GM18861 (cell line): ENCODE measurements around the gene SNRNP48.

Experiments
- ATAC-seq: cut with Tn5 transposase; IDR thresholded peaks from one replicate; pipeline ENCODE4 v1.9.1; 2021; ENCODE audit not compliant: unreplicated experiment

SNRNP48 gene

DNA sequence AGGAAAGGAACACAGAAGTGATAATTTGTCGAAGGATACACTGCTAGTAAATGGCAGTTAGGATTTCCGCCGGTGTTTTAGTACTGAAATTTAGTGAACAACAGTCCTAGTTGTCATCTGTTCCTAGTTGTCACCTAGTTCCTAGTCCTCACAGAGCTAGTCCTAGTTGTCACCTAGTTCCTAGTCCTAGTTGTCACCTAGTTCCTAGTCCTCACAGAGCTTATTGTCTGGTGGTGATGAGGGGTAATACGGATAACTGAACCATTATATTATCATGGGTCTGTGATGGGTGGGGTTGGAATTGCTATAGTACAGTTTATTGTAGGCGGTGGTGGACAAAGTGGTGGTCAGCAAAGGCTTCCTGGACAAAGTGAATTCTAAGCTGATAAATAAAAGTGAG lies 1.8 kb downstream of the SNRNP48 start:
- ATAC-seq, result no peak

DNA sequence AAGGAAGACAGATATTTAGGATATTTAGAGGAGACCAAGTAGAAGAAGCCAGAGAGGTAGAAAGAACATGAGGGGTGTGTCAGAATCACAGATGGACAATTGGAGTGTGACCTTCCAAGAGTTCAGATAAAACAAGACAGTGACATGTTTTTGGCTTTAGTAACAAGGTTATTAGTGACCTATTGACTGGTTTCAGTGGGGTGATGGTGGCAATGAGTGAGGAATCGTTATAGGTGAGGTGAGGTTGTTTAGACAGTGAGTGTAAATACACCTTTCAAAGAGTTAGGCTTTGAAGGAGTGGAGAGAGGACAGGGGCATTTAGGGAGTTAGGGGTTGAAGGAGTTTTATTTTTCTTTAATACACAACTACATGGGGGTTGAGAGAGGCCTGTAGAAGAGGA lies 3.2 kb downstream of the SNRNP48 start:
- ATAC-seq, result no peak

GRCh38 chr6:7594579-7595125 lies 4.7 kb downstream of the SNRNP48 start:
- ATAC-seq, result no peak

DNA sequence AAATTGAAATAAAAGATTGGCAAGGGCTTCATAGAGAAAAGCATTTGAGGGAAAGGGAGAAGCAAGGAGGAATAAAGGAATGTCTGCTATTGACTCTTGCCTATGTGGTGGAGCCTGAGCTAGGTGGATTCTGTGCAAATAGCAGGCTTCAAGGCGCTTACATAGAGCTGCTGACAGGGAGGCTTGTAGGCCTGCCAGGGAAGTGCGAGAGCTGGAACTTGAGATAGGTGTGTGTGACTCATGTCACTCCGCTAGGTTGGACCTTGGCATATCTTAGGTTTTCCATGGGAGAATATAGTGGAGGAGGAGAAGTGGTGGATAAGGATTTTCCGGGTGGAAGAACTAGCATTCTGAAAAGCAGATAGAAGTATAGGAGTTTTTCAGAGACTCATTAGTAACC lies 14.0 kb downstream of the SNRNP48 start:
- ATAC-seq, result no peak

DNA sequence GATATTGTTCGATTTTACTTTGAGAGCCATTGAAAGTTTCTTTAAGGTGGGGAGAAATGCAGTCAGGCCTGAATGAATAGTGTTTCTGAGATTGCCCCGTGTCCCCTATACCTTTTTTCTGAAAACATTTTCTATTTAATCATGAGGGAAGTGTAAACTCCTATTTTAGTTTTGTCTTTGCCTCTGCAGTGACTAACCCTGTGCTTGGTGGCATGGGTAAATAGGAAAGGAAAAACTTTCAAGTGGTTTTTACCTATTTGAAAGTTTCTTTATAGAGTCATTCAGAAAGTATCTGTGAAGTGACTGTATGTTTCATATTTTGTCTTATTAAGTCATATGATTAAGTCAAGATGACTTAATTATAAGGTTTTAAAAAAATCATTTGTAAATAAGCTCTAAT lies 14.5 kb downstream of the SNRNP48 start:
- no peak for ATAC-seq

DNA sequence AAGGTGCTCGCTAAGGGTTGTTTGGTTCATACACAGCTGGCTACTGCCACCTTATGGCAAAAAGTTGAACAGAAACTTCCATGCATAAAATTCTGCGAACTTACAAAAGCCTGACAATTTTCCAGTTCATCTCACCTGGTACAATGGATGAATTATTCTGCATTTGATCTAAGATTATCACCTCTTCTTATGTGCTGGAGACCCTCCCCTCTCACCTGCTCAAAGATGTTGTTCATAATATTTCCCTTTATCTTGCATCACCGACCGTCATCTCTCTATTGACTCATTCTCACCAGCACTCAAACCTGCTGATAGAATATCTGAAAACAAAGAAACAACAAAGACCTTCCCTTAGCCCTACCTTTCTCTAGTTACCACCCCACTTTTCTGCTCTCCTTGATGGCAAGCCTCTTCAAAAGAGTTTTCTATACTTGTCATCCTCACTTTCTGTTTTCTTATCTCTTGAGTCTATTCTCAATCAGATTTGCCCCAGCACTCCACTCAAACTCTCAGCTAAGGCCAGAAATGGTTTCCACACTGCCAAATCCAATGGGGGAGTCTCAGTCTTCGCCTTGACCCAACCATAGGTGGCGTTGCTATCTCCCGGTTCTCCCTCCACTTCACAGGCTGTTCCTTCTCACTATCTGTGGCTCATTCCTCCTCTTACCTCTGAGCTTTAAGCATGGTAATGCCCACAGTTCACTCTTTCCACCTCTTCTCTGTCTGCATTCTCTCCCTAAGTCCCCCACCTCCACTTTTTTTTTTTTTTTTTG lies 25.8 kb downstream of the SNRNP48 start:
- no peak for ATAC-seq

GRCh38 chr6:7617801-7618764 lies 28.1 kb downstream of the SNRNP48 start:
- peak; percentile 74 for ATAC-seq

- ATAC-seq, result no peak
These were observed 31.8 kb downstream of the SNRNP48 start for GRCh38 chr6:7621761-7622160.

DNA sequence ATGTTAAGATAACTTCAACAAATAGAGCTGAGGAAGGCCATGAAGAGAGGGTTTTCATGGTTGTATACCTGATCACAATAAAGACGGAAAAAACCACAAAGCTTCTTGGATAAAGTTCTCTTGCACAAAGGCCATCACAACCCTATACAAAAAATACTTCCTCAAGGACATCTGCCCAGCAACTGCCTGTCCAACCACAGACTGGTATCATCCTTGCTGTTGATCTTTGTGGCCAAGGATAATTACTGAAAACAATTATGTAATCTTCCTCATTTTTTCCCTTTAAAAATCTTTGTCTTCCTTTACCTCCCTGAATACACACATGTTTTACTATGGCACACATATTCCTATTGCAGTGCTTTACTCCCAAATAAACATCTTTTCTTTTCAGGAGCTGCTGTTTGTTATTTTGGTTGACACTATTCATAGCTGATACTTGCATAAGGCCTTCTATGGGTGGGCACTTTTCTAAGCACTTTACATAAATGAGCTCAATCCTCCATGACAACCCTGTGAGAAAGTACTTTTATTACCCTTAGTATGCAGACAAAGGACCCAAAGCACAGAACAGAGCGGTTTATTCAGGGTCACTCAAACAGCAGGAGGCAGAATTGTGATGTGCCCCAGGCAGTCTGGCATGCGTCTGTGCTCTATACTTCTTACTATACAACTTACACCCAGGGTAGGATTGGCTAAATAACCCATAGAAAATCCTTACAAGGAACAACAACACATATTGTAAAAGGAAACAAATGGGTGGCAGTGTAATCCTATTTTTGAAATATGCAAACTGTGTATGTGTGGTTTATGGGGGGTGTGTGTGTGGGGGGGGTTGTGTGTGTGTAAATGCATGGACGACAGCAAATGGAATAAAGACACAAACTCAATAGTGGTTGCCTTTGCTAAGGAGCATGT lies 35.1 kb downstream of the SNRNP48 start:
- no peak for ATAC-seq

DNA sequence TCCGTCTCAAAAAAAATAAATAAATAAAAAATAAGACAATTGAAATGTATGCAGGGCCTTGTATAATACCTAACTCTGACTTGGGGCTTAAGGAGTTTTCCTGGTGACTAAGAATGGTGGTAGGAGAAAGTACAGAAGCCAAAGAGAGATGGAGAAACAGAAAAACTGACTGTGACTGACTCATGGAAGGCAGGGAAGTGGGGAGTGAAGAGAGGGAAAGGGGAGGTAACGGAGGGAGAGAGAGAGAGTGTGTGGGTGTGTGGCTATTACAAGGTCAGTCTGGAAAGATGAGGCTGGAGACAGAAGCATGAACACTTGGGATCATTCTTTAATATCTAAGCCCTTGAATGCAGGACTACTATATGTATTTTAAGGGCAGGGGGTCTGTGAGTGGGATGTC lies 38.5 kb downstream of the SNRNP48 start:
- no peak for ATAC-seq

GRCh38 chr6:7628909-7629308 lies 38.9 kb downstream of the SNRNP48 start:
- no peak for ATAC-seq

GRCh38 chr6:7629321-7629720 lies 39.3 kb downstream of the SNRNP48 start:
- no peak for ATAC-seq

DNA sequence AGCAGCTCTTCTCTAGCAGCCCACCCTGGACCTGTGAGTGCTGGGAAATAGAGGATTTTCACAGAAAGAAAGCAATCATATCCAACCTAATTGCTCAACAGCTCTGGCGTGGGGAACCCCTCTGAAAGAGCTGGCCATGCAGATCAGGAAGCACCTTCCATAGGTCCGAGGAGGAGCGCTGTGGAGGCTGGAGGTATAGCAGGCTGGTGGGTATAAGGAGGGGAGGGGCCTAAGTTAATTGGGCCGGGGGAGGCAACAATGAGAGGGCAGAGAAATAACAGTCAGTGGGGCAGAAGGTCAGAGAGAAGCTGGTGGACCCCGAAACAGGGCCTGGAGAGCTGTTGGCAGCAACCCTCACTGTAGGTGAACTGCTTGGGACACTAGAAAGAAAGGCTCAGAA lies 40.8 kb downstream of the SNRNP48 start:
- ATAC-seq, result no peak

- ATAC-seq, result no peak
These were observed 41.5 kb downstream of the SNRNP48 start for GRCh38 chr6:7631466-7631865.

DNA sequence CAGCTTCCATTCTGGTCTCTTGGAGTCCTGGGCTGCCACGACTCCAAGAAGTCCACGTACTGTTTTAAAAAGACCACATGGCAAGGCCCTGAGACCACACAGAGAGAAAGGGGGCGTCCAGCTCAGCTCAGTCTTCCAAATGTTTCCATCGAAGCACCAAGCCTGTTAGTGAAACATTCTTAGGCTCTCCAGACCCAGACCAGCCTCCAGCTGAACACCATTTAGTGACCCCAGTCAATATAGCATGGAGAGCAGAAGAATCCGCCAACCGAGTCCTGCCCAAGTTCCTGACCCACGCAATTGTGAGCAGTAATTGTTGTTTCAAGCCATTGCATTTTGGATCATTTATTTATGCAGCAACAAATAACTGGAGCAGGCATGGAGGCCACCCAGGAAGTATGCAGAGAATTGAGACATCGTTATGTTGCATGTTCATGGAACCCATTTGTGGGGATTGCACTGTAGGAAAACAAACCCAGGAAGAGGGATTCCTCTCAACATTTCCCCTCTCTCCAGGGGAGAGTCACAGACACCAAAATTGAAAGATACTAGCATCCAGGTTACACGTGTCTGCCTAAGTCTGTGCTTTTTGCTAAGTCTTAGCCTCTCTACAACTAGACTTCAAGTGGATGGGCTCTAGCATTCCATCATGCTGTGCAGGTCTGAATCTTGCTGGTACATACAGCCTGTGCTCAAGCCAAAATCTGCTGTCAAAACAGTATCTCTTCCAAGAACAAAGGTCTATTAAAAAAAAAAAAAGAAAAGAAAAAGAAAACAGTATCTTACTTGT lies 42.7 kb downstream of the SNRNP48 start:
- ATAC-seq, result no peak

DNA sequence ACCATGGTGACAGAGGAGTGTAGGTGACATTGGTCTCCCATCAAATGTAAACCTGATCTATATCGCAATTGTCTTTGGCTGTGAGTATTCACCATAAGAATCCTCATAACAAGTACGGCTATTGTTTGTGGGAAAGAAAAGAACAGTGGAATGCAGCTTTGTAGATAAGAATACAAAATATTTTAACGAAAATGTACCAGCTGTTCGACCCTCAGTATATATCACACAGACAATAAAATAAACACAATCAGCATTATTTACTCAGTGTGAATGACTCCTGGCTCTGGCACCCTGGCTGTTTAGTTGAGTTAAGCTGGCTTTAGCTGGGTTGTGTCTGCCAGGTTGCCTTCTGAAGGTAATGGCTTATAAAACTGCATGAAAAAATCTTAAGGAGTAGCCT lies 43.4 kb downstream of the SNRNP48 start:
- no peak for ATAC-seq

GRCh38 chr6:7636151-7636550 lies 46.2 kb downstream of the SNRNP48 start:
- no peak for ATAC-seq

DNA sequence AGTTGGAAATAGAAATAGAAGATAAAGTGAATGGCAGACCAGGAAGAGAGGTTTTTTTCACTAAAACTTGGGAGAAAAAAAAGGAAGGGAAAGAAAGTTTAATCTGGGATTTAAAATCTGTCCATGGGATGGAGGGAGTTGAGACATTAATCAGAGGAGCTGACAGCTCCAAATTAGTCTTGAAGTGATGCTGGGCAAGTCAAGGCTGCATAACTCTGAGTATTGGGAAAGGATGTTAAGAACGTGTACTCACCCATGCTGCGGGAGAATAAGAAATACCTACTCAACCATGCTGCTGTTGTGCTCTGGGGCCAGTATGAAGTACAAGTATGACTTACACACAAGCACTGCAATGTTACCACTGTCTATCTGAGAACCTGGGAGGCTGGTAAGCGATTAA lies 47.5 kb downstream of the SNRNP48 start:
- ATAC-seq, result no peak

GRCh38 chr6:7639427-7639826 lies 49.4 kb downstream of the SNRNP48 start:
- ATAC-seq, result no peak

GRCh38 chr6:7640016-7640415 lies 50.0 kb downstream of the SNRNP48 start:
- ATAC-seq, result no peak
